ENCODE measurements around the gene COX6B2. TPM values are rescaled to one million over a fixed set of nuclear protein-coding genes. Genes with fewer than 3 reads are reported as not detected.

COX6B2 gene
- total RNA-seq, 1 experiment from 2014 or later: 3.3 TPM

- H3K9me2 ChIP-seq (ENCODE audit: insufficient read depth): no peaks in the 10 kb centered on the region
- intact Hi-C loops (cut with micrococcal nuclease; ENCODE audit: unreplicated experiment): no loop called here
- peaks cover 5% of the 10 kb centered on the region; the same call in 1 of the 2 replicates for H3K27me3 ChIP-seq (ENCODE audit: insufficient read depth, low read depth)
- TF ChIP-seq EZH2 (IDR thresholded peaks at IDR 0.05; ENCODE audit: low read depth): no peak
- TF ChIP-seq CTCF (conservative IDR thresholded peaks at IDR 0.05): no peak
- no peaks in the 10 kb centered on the region for H3K79me2 ChIP-seq (ENCODE audit: low read depth)
- H3K27ac ChIP-seq: no peak overlapping the region
- peaks cover 50% of the 10 kb centered on the region for H3K4me1 ChIP-seq (replicated peaks; ENCODE audit: insufficient read depth)
- peaks cover 15% of the 10 kb centered on the region for H4K20me1 ChIP-seq (ENCODE audit: insufficient read depth)
- H3K9me3 ChIP-seq (ENCODE audit: insufficient read depth, low read depth): no peaks in the 10 kb centered on the region
- no peaks in the 10 kb centered on the region for H3K36me3 ChIP-seq (ENCODE audit: low read depth)
- ChIA-PET CTCF (interaction anchor here (0.6 to 0.7 kb wide), 2 partner anchors 94 to 146 kb away, joined by 3 to 6 read pairs; no protein-coding TSS in a partner anchor), POLR2A (ENCODE audit: unreplicated experiment) (interaction anchor here (0.6 kb wide), 1 partner anchor 12 kb away, joined by 4 read pairs; no protein-coding TSS in a partner anchor)
- H3K4me2 ChIP-seq: peak overlapping the region; percentile 71
- no peak overlapping the region for H2AFZ ChIP-seq
- peaks cover 45% of the 10 kb centered on the region; the same call in 1 of the 2 replicates for H3F3A ChIP-seq (ENCODE audit: insufficient read depth, low read depth)
- peak overlapping the region; percentile 28; the same call in 1 of the 2 replicates for H3K4me3 ChIP-seq
- peak in 1 of 2 experiments; percentile 39 for DNase-seq
- BruUV-seq (replicated peaks): no TSS peak
These were observed 19.7 kb upstream of the COX6B2 start for GRCh38 chr19:55373993-55374757.

GRCh38 chr19:55373306-55373992, 18.9 kb upstream of the COX6B2 start:
- H4K20me1 ChIP-seq (ENCODE audit: insufficient read depth): peaks cover 15% of the 10 kb centered on the region
- no peaks in the 10 kb centered on the region for H3K36me3 ChIP-seq (ENCODE audit: low read depth)
- ChIA-PET POLR2A (ENCODE audit: unreplicated experiment) (interaction anchor here (0.6 to 1.2 kb wide), 4 partner anchors 30 to 100 kb away, joined by 3 to 15 read pairs (median 10); partner anchors contain the start of gene KMT5C), CTCF (interaction anchor here (0.6 to 0.7 kb wide), 3 partner anchors 130 to 233 kb away, joined by 3 read pairs; no protein-coding TSS in a partner anchor)
- no TSS peak for BruUV-seq (replicated peaks)
- no peak overlapping the region for H3K27ac ChIP-seq
- H3K4me3 ChIP-seq: no peak overlapping the region
- peak in 1 of 2 experiments; percentile 59 for DNase-seq
- H3K79me2 ChIP-seq (ENCODE audit: low read depth): no peaks in the 10 kb centered on the region
- H3K9me2 ChIP-seq (ENCODE audit: insufficient read depth): no peaks in the 10 kb centered on the region
- no peak for TF ChIP-seq EZH2 (IDR thresholded peaks at IDR 0.05; ENCODE audit: low read depth)
- TF ChIP-seq CTCF (conservative IDR thresholded peaks at IDR 0.05): no peak
- no peaks in the 10 kb centered on the region for H3K9me3 ChIP-seq (ENCODE audit: insufficient read depth, low read depth)
- peaks cover 50% of the 10 kb centered on the region for H3K4me1 ChIP-seq (replicated peaks; ENCODE audit: insufficient read depth)
- H3F3A ChIP-seq (ENCODE audit: insufficient read depth, low read depth): peaks cover 47% of the 10 kb centered on the region; the same call in 1 of the 2 replicates
- peaks cover 5% of the 10 kb centered on the region; the same call in 1 of the 2 replicates for H3K27me3 ChIP-seq (ENCODE audit: insufficient read depth, low read depth)
- peak overlapping the region; percentile 71 for H3K4me2 ChIP-seq
- intact Hi-C loops (cut with micrococcal nuclease; ENCODE audit: unreplicated experiment): no loop called here
- no peak overlapping the region for H2AFZ ChIP-seq

All from PC-9 (cell line).